IMR-90 (cell line): ENCODE data around the gene TRAPPC3. TPM values are rescaled to one million over a fixed set of nuclear protein-coding genes. Genes with fewer than 3 reads are reported as not detected.

Experiments used
- ATAC-seq: fragments of 200-7000 bp; cut with Tn5 transposase; 2 replicates; pipeline ENCODE4 v1.9.1; 2020; ENCODE audit warnings: low read depth, mild to moderate bottlenecking, moderate library complexity
- BruUV-seq: library from RNA; stranded (reverse); fragments of 400-500 nt; replicated peaks from 2 replicates; lab custom pipeline; 2021; lab: Mats Ljungman, UMichigan
- CTCF ChIA-PET: fragments of 300-600 bp; formaldehyde crosslinking; extraction: SDS; loops from one replicate; lab custom pipeline; 2021; ENCODE audit warnings: antibody characterized with exemption; lab: Yijun Ruan, JAX
- POLR2A ChIA-PET: fragments of 300-600 bp; sonication (Branson Sonifier 250); formaldehyde crosslinking; loops from one replicate; lab custom pipeline; 2022; ENCODE audit warnings: antibody characterized with exemption; ENCODE audit not compliant: unreplicated experiment; lab: Charles Lee
- DNase-seq: peaks from one replicate; pipeline ENCODE4 v3.0.0; 2013
- H2AFZ ChIP-seq: replicated peaks from 2 replicates; pipeline ENCODE3; 2013; ENCODE audit warnings: low read length, mild to moderate bottlenecking; ENCODE audit not compliant: poor library complexity
- H2AK5ac ChIP-seq: 2 replicates; pipeline ENCODE4 v1.6.1; 2013; ENCODE audit warnings: low read depth, low read length, inconsistent platforms
- H2AK9ac ChIP-seq: replicated peaks from 2 replicates; pipeline ENCODE3; 2013; ENCODE audit warnings: mild to moderate bottlenecking, low read depth, low read length, moderate library complexity; ENCODE audit not compliant: poor library complexity
- H2BK120ac ChIP-seq: 2 replicates; pipeline ENCODE4 v1.6.1; 2013; ENCODE audit warnings: low read depth, low read length, inconsistent platforms
- H2BK15ac ChIP-seq: 3 replicates; pipeline ENCODE4 v1.6.1; 2013; ENCODE audit warnings: low read depth, low read length, inconsistent platforms
- H2BK20ac ChIP-seq: 2 replicates; pipeline ENCODE4 v1.6.1; 2013; ENCODE audit warnings: low read depth, mild to moderate bottlenecking, inconsistent platforms, low read length, moderate library complexity
- H2BK5ac ChIP-seq: 2 replicates; pipeline ENCODE4 v1.6.1; 2013; ENCODE audit warnings: mild to moderate bottlenecking, low read depth, low read length, inconsistent platforms; ENCODE audit not compliant: poor library complexity, severe bottlenecking
- H3K14ac ChIP-seq: replicated peaks from 2 replicates; pipeline ENCODE4 v1.6.1; 2013; ENCODE audit warnings: low read depth, low read length, inconsistent platforms
- H3K18ac ChIP-seq: 2 replicates; pipeline ENCODE4 v1.6.1; 2013; ENCODE audit warnings: low read depth, low read length, control low read depth
- H3K23ac ChIP-seq: 2 replicates; pipeline ENCODE4 v1.6.1; 2013; ENCODE audit warnings: low read depth, low read length, inconsistent platforms
- H3K27ac ChIP-seq: 2 replicates; pipeline ENCODE4 v1.5.1; 2013; ENCODE audit warnings: mild to moderate bottlenecking, control low read depth, low read length; ENCODE audit not compliant: insufficient read depth
- H3K27me3 ChIP-seq: 2 replicates; pipeline ENCODE4 v1.6.1; 2013; ENCODE audit warnings: low read length; ENCODE audit not compliant: control insufficient read depth, insufficient read depth
- H3K36me3 ChIP-seq: 2 replicates; pipeline ENCODE4 v1.6.1; 2013; ENCODE audit warnings: low read length, mixed read lengths; ENCODE audit not compliant: control insufficient read depth, insufficient read depth
- H3K4ac ChIP-seq: 2 replicates; pipeline ENCODE4 v1.6.1; 2013; ENCODE audit warnings: low read depth, low read length, inconsistent platforms
- H3K4me1 ChIP-seq: 2 replicates; pipeline ENCODE4 v1.6.1; 2013; ENCODE audit warnings: low read length, mixed read lengths; ENCODE audit not compliant: control insufficient read depth, insufficient read depth
- H3K4me2 ChIP-seq: 2 replicates; pipeline ENCODE4 v1.6.1; 2013; ENCODE audit warnings: low read depth, mild to moderate bottlenecking, control low read depth, low read length, moderate library complexity
- H3K4me3 ChIP-seq: 2 replicates; pipeline ENCODE4 v1.5.1; 2013; ENCODE audit warnings: low read depth, mild to moderate bottlenecking, control low read depth, low read length, moderate library complexity; ENCODE audit not compliant: insufficient read depth
- H3K56ac ChIP-seq: 2 replicates; pipeline ENCODE4 v1.6.1; 2013; ENCODE audit warnings: low read length, inconsistent platforms; ENCODE audit not compliant: insufficient read depth; ENCODE audit errors: extremely low read depth
- H3K79me1 ChIP-seq, 2 experiments: 2 replicates each; pipeline ENCODE4 v1.6.1; 2013; ENCODE audit warnings: low read length in 2 of 2, inconsistent platforms in 1 of 2, low read depth in 1 of 2
- H3K9ac ChIP-seq: 2 replicates; pipeline ENCODE4 v1.6.1; 2013; ENCODE audit warnings: low read depth, low read length, control low read depth
- H3K9me1 ChIP-seq: 2 replicates; pipeline ENCODE4 v1.6.1; 2013; ENCODE audit warnings: low read length, inconsistent platforms; ENCODE audit not compliant: insufficient read depth
- H3K9me3 ChIP-seq: 2 replicates; pipeline ENCODE4 v1.6.1; 2013; ENCODE audit warnings: low read length; ENCODE audit not compliant: control insufficient read depth, insufficient read depth
- H4K20me1 ChIP-seq: 2 replicates; pipeline ENCODE4 v1.6.1; 2013; ENCODE audit warnings: low read length, inconsistent platforms; ENCODE audit not compliant: insufficient read depth
- H4K5ac ChIP-seq: 2 replicates; pipeline ENCODE4 v1.6.1; 2013; ENCODE audit warnings: mild to moderate bottlenecking, low read depth, low read length, control low read depth
- H4K8ac ChIP-seq, 2 experiments: 2 replicates each; pipeline ENCODE4 v1.6.1; 2013; ENCODE audit warnings: low read depth in 2 of 2, low read length in 2 of 2, control low read depth in 1 of 2, inconsistent platforms in 1 of 2
- H4K91ac ChIP-seq: 2 replicates; pipeline ENCODE4 v1.6.1; 2013; ENCODE audit warnings: low read depth, low read length, inconsistent platforms; ENCODE audit not compliant: insufficient read depth
- BHLHE40 ChIP-seq: fragments of 150-350 bp; IDR thresholded peaks from 2 replicates; pipeline ENCODE4 v1.6.1; 2016; ENCODE audit warnings: mild to moderate bottlenecking, low read depth, low read length
- CHD1 ChIP-seq: IDR thresholded peaks from 2 replicates; pipeline ENCODE4 v1.6.1; 2012; ENCODE audit warnings: low read depth, low read length, improper control_type of control experiment
- ELK1 ChIP-seq: fragments of 150-350 bp; IDR thresholded peaks from 2 replicates; pipeline ENCODE4 v1.6.1; 2016; ENCODE audit warnings: low read depth, mild to moderate bottlenecking, low read length, moderate library complexity, borderline replicate concordance
- FOS ChIP-seq: fragments of 150-350 bp; IDR thresholded peaks from 2 replicates; pipeline ENCODE4 v1.6.1; 2016; ENCODE audit warnings: low read depth, low read length
- MAZ ChIP-seq: IDR thresholded peaks from 2 replicates; pipeline ENCODE4 v1.6.1; 2012; ENCODE audit warnings: low read depth, mild to moderate bottlenecking, low read length, improper control_type of control experiment, moderate library complexity, borderline replicate concordance
- MXI1 ChIP-seq: IDR thresholded peaks from 2 replicates; pipeline ENCODE4 v1.6.1; 2012; ENCODE audit warnings: low read depth, mild to moderate bottlenecking, low read length, moderate library complexity, borderline replicate concordance
- NFE2L2 ChIP-seq: fragments of 150-350 bp; IDR thresholded peaks from 2 replicates; pipeline ENCODE4 v1.6.1; 2016; ENCODE audit warnings: low read depth, mild to moderate bottlenecking, low read length
- POLR2A ChIP-seq: IDR thresholded peaks from 2 replicates; pipeline ENCODE4 v1.6.1; 2012; ENCODE audit warnings: mild to moderate bottlenecking, low read depth, low read length
- RAD21 ChIP-seq: IDR thresholded peaks from 2 replicates; pipeline ENCODE4 v1.6.1; 2012; ENCODE audit warnings: low read length, improper control_type of control experiment
- RCOR1 ChIP-seq: IDR thresholded peaks from 2 replicates; pipeline ENCODE4 v1.6.1; 2012; ENCODE audit warnings: mild to moderate bottlenecking, low read length, improper control_type of control experiment; ENCODE audit not compliant: insufficient replicate concordance
- RFX5 ChIP-seq: IDR thresholded peaks from 2 replicates; pipeline ENCODE4 v1.8.0; 2012; ENCODE audit warnings: low read depth, mild to moderate bottlenecking, low read length, moderate library complexity
- SMC3 ChIP-seq: fragments of 150-350 bp; IDR thresholded peaks from 2 replicates; pipeline ENCODE4 v1.6.1; 2016; ENCODE audit warnings: low read depth, mild to moderate bottlenecking, antibody characterized with exemption, low read length, moderate library complexity
- USF2 ChIP-seq: fragments of 150-350 bp; IDR thresholded peaks from 2 replicates; pipeline ENCODE4 v1.6.1; 2017; ENCODE audit warnings: mild to moderate bottlenecking, antibody characterized with exemption, low read length, low read depth
- WGBS, 2 experiments: methylation state at CpG; one replicate each; pipeline versions ENCODE4 v1.1.5 to v1.1.7; 2013; ENCODE audit warnings: missing lambda C conversion rate in 2 of 2; ENCODE audit not compliant: insufficient read length in 1 of 2; ENCODE audit errors: extremely low coverage in 2 of 2; 5-methylcytosine and 5-hydroxymethylcytosine counted together
- dilution Hi-C: fragments of 300-500 bp; cut with HindIII; formaldehyde crosslinking; loops from one replicate; pipeline ENCODE4 v1.14.3; 2018; ENCODE audit warnings: low sequenced_read_pairs; ENCODE audit not compliant: unreplicated experiment
- in situ Hi-C: fragments of 300-500 bp; cut with MboI; formaldehyde crosslinking; loops from 3 replicates; pipeline ENCODE4 v1.14.3; 2019; ENCODE audit warnings: low sequenced_read_pairs, inconsistent platforms, mixed read lengths
- intact Hi-C: fragments of 100-400 bp; cut with micrococcal nuclease; formaldehyde crosslinking; loops from 2 replicates; pipeline ENCODE4 v1.10.0; 2022
- polyA plus RNA-seq, 3 experiments: library from polyadenylated mRNA; depleted of rRNA; stranded (reverse); fragments of >200 nt; gene quantifications; 2 replicates each; pipeline ENCODE4 v1.2.3, GENCODE V29; 2012; ENCODE audit warnings: low replicate concordance in 1 of 3
- total RNA-seq: library from RNA; depleted of rRNA; stranded (reverse); fragments of >200 nt; gene quantifications from 2 replicates; pipeline ENCODE4 v1.2.3, GENCODE V29; 2012

The TRAPPC3 gene
- total and polyA plus RNA-seq, 2 of the 4 experiments (the other 2 are of a cell fraction) = 76.0 to 77.8 TPM

- Histone ChIP-seq H4K91ac (no peak overlapping the region), H3K56ac (no peak overlapping the region), H3K36me3 (peaks cover 22% of the 10 kb centered on the region), H4K5ac (no peak overlapping the region), H3K79me1 (peaks cover 0 to 54% of the 10 kb centered on the region in 2 experiments; a peak in 2 of 4 replicates), H2AFZ (no peak overlapping the region), H3K4me1 (peaks cover 25% of the 10 kb centered on the region), H2AK9ac (no peak overlapping the region), H4K8ac (no peak overlapping the region), H3K4ac (no peak overlapping the region), H3K27me3 (no peaks in the 10 kb centered on the region), H4K20me1 (peaks cover 99% of the 10 kb centered on the region), H3K14ac (no peak overlapping the region), H3K23ac (no peak overlapping the region), H2AK5ac (no peak overlapping the region), H2BK15ac (no peak overlapping the region), H2BK120ac (no peak overlapping the region), H3K4me2 (no peak overlapping the region), H3K4me3 (no peak overlapping the region), H3K27ac (no peak overlapping the region), H3K9ac (no peak overlapping the region), H2BK5ac (no peak overlapping the region), H3K9me3 (no peaks in the 10 kb centered on the region), H3K18ac (no peak overlapping the region), H3K9me1 (peaks cover 22% of the 10 kb centered on the region), H2BK20ac (no peak overlapping the region)
- ChIA-PET CTCF (interaction anchor here (0.7 to 0.9 kb wide), 3 partner anchors 13 to 21 kb away, joined by 3 to 4 read pairs (median 4); partner anchors contain the start of gene TRAPPC3), POLR2A (no interaction called here)
- no CpG with 5 or more reads among the region's 1 CpG for WGBS, 2 experiments
- dilution Hi-C loops = no loop called here
- in situ Hi-C loops = no loop called here
- no peak for TF ChIP-seq RFX5
- no peak for TF ChIP-seq CHD1
- no peak for TF ChIP-seq ELK1
- TF ChIP-seq POLR2A = no peak
- no peak for TF ChIP-seq MXI1
- no peak for TF ChIP-seq NFE2L2
- no peak for TF ChIP-seq SMC3
- no peak for TF ChIP-seq BHLHE40
- TF ChIP-seq FOS = no peak
- TF ChIP-seq USF2 = no peak
- no peak for TF ChIP-seq MAZ
- TF ChIP-seq RCOR1 = no peak
- TF ChIP-seq RAD21 = no peak
- DNase-seq (no peak), ATAC-seq (no peak)
- no TSS peak for BruUV-seq
- intact Hi-C loops = no loop called here
Observed at GRCh38 chr1:36162680-36163239, 13.5 kb upstream of the TRAPPC3 start.
